HL-60 (cell line): Measurements from ENCODE around the gene VDR.

Experiments
- GABPA ChIP-seq: IDR thresholded peaks from 2 replicates; pipeline ENCODE4 v1.6.1; 2012; ENCODE audit warnings: low read depth
- POLR2AphosphoS5 ChIP-seq: IDR thresholded peaks from 2 replicates; pipeline ENCODE4 v1.6.1; 2012; ENCODE audit warnings: low read depth
- REST ChIP-seq: IDR thresholded peaks from 2 replicates; pipeline ENCODE4 v1.6.1; 2012; ENCODE audit warnings: low read depth; ENCODE audit not compliant: insufficient replicate concordance
- SPI1 ChIP-seq: IDR thresholded peaks from 2 replicates; pipeline ENCODE4 v1.6.1; 2012; ENCODE audit warnings: low read depth, mild to moderate bottlenecking, borderline replicate concordance
- TF ChIP-seq, protein P1 (sequence below): IDR thresholded peaks from one replicate; pipeline ENCODE4 v1.5.1; 2011; ENCODE audit warnings: low read length, control low read depth, inconsistent platforms; ENCODE audit not compliant: insufficient read depth

DNA sequence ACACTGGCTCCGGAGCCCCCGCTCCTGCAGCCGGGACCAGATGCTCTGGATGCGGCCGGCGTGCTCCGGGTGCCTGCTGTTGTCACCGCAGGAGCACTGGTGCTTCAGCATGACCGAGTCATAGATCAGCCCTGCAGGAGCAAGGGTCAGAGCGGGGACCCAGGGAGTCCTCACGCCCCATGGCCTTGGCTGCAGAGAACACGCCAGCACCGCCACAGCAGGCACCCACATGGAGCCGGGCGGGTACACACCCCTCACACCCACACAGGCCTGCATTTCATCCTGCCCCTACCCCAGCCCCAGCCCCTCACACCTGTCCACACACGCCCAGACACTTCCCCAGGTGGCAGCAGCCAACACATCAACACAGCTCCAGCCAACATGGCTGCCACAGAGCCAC lies 112.9 kb downstream of the VDR start:
- TF ChIP-seq REST: no peak
- TF ChIP-seq, protein P1, sequence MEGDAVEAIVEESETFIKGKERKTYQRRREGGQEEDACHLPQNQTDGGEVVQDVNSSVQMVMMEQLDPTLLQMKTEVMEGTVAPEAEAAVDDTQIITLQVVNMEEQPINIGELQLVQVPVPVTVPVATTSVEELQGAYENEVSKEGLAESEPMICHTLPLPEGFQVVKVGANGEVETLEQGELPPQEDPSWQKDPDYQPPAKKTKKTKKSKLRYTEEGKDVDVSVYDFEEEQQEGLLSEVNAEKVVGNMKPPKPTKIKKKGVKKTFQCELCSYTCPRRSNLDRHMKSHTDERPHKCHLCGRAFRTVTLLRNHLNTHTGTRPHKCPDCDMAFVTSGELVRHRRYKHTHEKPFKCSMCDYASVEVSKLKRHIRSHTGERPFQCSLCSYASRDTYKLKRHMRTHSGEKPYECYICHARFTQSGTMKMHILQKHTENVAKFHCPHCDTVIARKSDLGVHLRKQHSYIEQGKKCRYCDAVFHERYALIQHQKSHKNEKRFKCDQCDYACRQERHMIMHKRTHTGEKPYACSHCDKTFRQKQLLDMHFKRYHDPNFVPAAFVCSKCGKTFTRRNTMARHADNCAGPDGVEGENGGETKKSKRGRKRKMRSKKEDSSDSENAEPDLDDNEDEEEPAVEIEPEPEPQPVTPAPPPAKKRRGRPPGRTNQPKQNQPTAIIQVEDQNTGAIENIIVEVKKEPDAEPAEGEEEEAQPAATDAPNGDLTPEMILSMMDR: no peak
- TF ChIP-seq POLR2AphosphoS5: no peak
- no peak for TF ChIP-seq SPI1
- no peak for TF ChIP-seq GABPA
